DMS 273 treated with DMSO at 0.1 percent for 48 hours (cell line): ENCODE results near the gene DCP2.
"Not testable (repeated sequence)": the region's sequence is repeated elsewhere in the genome, so short reads cannot be mapped to it uniquely, and the experiment has no call there.

Source experiments
- DNase-seq: peaks from one replicate; lab custom pipeline; 2025; lab: John Stamatoyannopoulos, UW

The DCP2 gene

DNA sequence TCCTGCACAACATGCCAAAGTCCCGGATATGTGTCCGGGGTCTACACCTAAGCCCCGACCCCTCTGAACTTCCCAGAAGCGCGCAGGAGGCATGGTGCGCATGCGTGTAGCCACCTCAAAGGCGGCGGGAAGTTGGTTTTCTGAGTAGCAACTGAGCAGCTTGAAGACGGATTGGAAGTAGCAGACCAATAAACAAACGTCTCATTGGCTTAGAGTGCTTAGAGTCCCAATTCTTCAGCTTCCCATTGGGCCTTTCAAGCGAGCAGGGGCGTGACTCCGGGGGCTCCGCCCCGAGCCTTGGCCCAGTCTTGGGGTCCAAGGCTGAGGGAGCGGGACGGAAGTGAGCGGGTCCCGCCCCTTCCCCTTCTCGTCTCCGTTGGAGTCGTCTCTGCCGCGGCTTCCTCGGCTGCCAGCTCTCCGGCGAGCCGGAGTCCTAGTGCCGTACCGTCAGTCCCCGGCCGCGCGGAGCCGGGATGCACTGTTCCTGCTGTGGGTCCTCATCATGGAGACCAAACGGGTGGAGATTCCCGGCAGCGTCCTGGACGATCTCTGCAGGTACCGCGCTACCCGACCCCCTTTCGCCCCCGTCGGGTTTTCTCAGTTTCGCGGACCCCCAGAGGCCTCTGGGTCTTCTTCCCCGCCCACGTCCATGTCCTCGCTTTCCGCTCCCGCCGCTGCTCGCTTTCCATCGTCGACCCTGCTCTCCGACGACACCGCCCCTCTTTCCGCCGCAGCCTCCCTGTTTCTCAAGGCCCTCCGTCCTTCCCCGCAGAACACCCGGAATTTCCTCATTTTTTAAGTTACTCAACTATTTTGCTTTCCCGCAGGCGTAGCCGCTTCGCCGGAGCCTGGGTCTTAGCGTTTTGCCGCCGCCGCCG lies at the start of gene DCP2:
TSS of gene DCP2 (plus strand) at position 367 of the 878 bp plus-strand sequence. CDS start at position 503, 136 bp downstream.
- peak; percentile 99 for DNase-seq

DNA sequence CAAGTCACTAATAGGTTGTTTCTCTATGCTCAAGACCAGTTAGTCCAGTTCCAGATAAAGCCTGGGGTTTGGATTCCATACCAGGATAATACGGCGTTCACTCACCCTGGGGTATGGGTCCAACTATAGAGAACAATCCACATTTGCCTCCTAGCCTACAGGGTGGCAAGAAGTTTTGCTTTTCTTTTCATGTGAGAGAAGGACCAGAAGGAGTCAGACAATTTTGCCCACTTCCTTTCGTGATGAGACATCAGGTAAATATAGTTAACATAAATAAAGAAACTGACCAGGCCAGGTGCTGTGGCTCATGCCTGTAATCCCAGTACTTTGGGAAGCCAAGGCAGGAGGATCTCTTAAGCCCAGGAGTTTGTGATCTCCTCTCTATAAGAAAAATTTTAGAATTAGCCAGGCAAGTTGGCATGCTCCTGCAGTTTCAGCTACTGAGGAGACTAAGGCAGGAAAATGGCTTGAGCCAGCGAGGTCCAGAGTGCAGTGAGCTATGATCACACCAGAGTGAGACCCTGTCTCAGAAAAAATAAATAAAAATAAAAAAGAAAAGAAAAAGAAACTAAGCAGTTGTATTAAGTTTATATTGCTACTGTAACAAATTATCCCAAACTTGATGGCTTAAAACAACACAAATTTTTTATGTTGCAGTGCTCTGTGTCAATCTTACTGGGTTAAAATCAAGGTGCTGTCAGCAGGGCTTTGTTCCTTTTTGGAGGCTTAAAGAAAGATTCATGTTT lies 47.1 kb upstream of the DCP2 start:
- no peak for DNase-seq

DNA sequence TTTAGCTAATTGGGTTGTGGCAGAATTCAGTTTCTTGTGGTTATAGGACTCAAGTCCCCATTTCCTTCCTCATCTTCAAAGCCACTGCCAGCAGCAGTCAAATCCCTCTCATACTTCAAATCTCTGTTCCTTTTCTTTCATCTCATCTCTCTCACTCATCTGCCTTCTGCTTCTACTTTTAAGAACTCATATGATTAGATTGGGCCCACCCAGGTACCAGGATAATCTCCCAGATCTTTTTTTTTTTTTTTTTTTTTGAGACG lies 46.6 kb upstream of the DCP2 start:
- DNase-seq, result no peak

DNA sequence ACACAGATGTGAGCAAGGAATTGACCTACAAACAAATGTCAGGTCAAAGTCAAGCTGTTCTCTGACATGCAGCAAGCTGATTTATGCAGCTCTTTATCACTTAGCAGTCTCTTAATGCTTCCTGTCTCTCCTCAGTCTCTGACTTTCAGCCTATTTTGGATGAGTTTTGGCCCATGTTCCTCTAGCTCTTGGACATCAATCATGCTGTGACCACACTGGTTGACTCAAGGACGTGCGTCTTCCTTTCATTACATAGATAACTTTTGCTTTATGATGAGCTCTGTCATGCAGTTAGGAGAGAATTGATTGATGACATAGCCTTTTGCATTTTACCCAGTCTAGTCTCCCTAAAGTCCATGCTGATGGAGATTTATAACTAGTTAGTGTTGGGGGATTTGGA lies 45.1 kb upstream of the DCP2 start:
- no peak for DNase-seq

DNA sequence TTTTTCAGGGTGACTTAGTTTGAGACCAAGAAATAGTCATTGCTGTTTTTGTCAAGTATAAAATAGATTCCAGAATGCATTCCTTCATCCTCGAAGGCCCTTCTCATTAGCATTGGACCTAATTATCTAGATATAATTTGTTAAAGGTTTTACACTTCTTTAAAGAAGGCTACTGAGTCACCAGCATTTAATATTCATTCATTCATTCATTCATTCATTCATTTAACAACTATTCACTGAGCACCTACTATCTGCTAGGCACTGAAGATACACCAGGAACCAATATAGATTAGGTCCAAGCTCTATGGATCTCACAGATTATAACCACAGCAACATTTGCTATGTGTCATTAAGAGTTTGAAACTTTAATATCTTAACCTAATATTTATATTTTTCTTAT lies 43.5 kb upstream of the DCP2 start:
- no peak for DNase-seq

DNA sequence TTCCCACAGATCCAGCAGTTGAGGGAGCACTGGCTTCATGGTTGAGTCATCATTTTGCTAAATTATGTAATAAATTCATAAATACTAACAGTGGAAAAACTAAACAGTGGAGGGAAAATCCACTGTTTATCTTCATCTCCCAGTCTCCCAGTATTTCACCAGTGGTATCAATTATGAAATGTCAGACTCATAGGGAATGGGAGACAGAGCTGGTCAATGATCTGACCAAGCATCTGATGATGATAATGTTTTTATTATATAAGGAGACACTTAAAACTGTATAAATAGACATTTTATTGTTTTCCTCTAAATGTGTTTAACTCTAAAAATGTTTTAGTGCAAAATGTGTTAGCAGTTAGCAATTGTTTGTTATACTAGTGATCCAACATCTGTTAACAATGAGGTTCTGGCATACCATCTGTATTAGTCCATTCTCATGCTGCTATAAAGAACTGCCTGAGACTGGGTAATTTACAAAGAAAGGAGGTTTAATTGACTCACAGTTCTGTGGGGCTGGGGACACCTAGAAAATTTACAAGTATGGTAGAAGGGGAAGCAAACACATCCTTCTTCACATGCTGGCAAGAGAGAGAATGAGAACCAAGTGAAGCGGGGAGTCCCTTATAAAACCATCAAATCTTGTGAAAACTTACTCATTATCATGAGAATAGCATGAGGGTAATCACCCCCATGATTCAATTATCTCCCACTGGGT lies 42.8 kb upstream of the DCP2 start:
- no peak for DNase-seq

DNA sequence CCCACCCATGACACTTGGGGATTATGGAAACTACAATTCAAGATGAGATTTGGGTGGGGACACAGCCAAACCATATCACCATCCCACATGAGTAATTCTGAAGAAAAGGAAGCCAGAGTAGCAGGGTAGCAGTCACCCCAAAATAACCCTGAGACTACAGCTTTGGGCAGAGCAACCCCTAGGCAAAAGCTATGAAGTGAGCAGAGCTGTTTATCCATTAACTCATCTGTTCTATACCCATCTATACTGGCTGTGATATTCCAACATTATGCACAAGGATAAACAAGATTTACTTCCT lies 42.3 kb upstream of the DCP2 start:
- DNase-seq, result no peak

DNA sequence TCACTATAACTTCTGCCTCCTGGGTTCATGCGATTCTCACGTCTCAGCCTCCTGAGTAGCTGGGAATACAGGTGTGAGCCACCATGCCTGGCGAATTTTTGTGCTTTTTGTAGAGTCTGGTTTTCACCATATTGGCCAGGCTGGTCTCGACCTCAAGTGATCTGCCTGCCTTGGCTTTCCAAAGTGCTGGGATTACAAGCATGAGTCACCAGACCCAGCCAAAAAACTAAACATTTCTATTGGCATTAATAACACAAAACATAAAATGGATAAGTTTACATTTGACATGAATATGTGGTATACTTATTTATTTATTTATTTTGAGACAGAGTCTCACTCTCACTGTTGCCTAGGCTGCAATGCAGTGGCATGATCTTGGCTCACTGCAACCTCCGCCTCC lies 40.9 kb upstream of the DCP2 start:
- DNase-seq, result no peak

DNA sequence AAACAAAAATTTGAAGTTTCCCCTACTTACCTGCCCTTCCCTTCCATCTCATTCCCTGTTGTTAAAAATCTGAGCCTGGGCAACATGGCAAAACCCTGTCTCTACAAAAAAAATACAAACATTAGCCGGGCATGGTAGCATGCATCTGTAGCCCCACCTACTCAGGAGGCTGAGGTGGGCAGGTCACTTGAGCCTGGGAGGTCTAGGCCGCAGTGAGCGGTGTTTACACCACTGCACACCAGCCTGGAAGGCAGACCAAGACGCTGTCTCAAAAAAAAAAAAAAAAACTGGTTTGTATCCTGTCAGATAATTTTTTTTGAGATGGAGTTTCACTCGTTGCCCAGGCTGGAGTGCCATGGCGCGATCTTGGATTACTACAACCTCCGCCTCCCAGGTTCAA lies 38.3 kb upstream of the DCP2 start:
- DNase-seq, result no peak

DNA sequence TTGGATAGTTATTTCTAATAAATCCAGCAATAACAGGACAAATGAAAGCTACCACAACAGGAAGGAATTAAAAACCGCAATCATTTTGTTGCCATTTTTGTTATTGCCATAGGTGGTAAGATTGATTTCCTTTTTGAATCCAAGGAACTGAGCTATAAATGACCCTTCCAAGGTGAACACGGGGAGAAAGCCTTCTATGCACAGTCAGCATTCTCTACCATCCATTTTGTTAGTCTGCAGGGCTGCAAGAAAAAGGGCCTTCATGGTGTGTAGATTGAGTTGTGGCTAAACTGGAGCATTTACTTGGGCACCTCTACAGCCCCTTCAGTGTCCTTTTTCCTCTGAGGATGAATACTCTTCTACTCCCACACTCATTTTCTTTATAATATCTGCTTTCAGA lies 35.9 kb upstream of the DCP2 start:
- no peak for DNase-seq

DNA sequence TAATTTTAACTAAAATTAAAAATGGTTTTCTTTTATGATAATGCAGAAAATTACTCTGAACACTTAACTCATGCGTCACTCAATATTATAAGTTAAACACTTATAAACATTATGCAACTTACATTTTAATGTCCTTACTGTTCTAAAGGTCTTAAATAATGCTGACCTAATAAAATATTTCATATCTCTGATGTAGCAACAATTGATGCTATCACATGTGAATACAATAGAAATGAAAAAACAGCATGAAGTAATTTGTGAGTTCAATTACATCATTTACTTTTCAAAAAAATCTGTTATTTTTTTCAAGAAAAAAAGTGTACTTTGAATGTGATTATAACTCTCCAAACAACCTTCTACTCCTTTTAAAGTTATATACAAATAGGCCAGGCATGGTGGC lies 28.1 kb upstream of the DCP2 start:
- no peak for DNase-seq

DNA sequence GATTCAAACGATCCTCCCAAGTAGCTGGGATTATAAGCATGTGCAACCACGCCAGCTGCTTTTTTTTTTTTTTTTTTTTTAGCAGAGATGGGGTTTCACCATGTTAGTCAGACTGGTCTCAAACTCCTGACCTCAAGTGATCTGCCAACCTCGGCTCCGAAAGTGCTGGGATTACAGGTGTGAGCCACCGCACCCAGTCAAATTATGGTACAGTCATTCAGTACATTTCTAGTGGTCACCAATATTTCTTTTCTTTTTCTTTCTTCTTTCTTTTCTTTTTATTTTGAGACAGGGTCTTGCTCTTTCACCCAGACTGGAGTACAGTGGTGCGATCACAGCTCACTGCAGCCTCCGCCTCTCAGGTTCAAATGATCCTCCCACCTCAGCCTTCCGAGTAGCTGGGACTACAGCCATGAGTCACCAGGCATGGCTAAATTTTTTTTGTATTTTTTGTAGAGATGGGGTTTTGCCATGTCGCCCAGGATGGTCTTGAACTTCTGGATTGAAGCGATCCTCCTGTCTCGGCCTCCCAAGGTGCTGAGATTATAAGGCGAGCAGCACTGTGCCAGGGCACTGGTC lies 25.4 kb upstream of the DCP2 start:
- no peak for DNase-seq

DNA sequence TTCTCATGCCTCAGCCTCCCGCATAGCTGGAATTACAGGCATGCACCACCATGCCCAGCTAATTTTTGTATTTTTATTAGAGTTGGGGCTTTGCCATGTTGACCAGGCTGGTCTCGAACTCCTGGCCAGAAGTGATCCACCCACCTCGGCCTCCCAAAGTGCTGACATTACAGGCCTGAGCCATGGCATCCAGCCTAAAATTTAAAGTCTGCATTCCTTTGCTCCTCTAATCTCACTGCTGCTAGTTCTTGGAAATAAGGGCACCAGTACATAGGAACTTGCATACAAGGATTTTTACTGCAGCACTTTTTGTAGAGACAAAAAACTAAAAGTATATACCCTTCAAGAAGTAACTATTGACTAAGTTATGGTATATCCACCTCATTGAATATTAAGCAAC lies 20.0 kb upstream of the DCP2 start:
- no peak for DNase-seq

DNA sequence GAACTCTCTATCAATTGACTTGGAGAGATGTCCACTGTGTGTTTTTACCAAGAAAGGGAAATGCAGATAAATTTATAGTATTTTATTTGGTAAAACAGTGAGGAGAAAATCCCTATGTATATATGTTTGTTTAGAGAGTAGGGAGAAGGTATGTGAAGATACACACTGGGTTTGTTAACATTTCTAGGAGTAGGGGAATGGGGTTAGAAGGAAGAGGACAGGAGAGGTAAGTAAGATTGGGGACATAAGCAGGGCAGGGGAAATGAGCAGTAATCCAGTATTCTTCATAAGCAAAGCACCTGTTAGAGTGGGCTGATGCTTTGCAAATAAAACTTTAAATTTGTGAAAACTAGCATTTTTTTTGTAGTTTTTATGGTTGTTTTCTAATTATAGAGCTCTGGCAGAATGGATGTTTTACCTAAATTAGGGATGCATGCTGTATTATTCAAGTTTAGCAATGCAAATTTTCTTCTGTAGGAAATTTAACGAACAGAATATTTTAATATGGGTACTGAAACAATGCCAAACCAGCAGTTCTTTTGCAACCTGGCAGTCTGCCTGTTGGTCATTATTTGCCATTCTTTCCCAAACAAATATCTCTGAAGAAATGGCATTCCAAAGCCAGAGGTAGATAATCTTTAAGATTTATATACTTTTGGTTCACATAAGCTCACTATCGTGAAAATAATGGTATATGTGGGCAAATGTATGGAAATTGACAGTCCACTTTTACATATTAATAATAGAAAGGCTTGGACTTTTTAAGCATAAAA lies 19.4 kb upstream of the DCP2 start:
- no peak for DNase-seq

DNA sequence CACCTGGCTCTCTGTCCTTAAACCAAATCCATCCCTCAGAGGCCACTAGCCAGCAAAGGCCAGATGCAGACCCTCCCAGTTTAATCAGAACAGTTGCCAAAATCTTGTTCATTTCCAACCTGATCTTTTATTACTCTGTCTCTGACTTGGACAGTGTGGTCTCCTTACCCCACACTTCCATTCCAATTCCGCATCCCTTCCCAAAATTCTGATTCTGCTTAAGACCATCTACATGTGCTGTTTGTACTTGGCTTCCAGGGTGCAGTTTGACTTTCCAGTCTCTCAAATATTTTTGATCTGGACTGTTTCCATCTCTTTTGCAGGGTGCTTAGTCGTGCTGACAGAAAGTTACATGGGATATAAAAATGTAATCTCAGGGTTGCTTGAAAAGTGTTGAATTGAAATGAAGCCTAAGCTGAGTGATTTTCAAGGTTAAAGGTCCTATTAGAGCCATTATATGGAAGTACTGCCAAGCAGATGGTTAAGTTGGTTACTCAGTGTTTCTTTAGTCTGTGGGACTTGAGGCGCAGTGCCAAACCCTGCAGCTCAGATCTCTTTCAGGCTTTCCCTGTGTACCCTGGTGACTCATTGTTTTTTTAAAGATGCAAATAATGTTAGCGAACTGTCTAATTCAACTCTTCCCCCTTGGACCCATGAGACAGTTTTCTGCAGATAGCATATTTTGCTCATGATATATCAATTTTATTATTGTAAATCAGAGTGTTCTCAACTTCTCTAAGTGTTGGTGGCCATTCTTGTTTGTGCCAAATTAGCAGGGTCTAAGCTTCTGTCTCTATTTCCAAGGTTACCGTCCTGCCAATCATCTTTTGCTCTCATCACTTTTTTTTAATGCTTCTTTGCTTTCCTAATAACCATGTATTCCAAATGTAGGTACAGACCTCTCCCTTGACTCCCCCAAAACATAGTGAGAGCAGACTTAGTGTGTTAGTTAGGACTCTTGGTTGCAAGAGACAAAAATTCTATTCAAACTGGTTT lies 18.2 kb upstream of the DCP2 start:
- peak; percentile 88 for DNase-seq

DNA sequence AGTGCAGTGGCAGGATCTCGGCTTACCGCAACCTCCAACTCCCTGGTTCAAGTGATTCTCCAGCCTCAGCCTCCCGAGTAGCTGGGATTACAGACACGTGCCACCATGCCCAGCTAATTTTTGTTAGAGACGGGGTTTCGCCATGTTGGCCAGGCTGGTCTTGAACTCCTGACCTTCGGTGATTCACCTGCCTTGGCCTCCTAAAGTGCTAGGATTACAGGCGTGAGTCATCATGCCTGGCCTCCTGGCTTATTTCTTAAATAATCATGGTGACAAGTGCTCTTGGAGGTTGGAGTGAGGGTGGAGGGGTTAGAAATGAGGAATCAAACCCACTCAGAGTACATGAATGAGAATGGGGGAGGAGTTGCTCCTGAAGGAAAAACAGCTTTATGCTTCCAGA lies 16.7 kb upstream of the DCP2 start:
- peak; percentile 94 for DNase-seq

DNA sequence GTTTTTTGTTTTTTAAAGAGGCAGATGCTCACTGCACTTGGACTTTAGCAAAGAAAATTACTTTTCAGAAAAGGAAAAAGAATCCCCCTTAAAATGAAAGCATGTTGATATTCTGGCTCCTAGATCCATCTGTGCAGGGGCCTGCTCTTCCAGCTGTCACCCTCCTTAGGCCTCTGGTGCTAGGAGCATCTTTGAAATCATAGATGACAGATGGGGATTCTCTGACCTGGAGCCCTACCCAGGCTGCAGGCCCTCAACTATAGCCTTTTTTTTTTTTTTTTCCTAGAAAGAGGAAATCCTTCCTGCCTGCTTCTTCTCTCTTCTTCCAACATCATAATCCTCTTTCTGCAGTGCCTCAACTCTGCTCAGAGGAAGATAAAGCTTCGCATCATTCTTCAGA lies 16.3 kb upstream of the DCP2 start:
- DNase-seq, result peak; percentile 94

DNA sequence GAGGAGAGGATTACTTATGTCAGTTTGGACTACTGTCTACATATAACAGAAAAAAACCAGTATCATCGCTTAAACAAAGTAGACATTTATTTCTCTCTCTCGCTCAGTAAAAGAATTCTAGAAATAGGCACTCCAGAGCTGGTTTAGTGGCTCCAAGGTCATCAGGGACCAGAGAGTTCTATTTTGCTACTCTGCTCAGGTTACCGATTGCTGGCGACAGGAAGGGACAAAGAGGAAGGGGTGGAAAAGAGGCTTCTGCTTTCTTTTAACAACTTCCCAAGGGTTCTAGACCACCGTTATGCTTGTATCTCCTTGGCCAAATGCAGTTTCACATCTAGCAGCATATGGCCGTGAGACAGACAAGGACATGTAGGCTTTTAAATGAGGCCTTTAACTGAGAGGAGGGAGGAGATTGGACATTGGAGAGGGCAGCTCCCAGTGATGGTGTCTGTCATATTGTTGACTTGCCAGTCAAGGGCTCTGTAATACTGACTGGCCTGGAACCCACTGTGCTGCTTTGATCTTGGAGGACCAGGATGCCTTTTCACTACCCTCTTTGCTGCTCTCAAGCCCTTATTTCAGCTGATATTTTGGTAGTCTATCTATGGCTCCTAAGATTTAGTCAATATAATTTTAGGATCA lies 15.6 kb upstream of the DCP2 start:
- DNase-seq, result peak; percentile 13

DNA sequence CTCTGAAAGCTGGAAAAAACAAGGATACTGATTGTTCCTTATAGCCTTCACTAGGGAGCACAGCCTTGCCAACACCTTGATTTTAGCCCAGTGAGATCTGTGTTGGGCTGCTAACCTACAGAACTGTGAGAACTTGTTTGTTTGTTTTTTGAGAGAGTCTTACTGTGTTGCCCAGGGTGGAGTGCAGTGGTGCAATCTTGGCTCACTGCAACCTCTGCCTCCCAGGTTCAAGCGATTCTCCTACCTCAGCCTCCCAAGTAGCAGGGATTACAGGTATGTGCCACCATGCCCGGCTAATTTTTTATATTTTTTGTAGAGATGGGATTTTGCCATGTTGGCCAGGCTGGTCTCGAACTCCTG lies 13.2 kb upstream of the DCP2 start:
- DNase-seq, result not testable (repeated sequence)

DNA sequence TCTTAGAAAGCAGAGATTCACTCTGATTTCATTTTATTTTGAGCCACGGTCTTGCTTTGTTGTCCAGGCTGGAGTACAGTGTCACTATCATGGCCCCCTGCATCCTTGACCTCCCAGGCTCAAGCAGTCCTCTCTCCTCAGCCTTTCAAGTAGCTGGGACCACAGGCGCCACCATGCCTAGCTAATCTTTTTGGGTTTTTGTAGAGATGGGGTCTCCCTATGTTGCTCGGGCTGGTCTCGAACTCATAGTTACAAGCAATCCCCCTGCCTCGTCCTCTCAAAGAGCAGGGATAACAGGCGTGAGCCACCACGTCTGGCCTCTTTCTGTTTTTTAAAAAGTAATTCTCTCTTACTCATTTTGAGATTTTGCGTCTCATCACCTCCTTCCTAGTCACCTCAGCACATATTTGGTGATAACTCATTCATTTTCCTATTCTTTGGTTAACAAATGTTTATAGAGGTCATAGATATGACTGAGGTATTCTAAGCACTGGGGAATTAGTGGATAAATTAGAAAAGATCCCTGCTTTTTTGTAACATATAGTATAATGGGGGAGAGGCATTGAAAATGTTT lies 10.8 kb upstream of the DCP2 start:
- DNase-seq, result no peak
